Breast epithelium (tissue), 4 donors: ENCODE data around the gene PRKCSH. TPM values are rescaled to one million over a fixed set of nuclear protein-coding genes. Genes with fewer than 3 reads are reported as not detected.
A peak's percentile ranks its signal among the peaks of the same experiment; 100 is the strongest.

Source experiments
- DNase-seq, 2 donors: peaks; one replicate each; pipeline ENCODE4 v3.0.0-alpha.2; 2019; ENCODE audit warnings: low spot score in 2 of 2
- H3K27ac ChIP-seq, 2 donors: fragments of 200-600 bp; sonication (generic) in 1 of 2; one replicate each; pipeline ENCODE4 v1.5.1; 2016 to 2019; ENCODE audit warnings: mild to moderate bottlenecking in 1 of 2
- H3K27me3 ChIP-seq, 2 donors: fragments of 200-600 bp; sonication (generic) in 1 of 2; one replicate each; pipeline versions ENCODE4 v1.5.1 to v1.6.0; 2017 to 2019; ENCODE audit warnings: control low read depth in 1 of 2, mild to moderate bottlenecking in 1 of 2
- H3K36me3 ChIP-seq: fragments of 200-600 bp; one replicate; pipeline ENCODE4 v1.5.1; 2019
- H3K4me1 ChIP-seq, 2 donors: fragments of 200-600 bp; sonication (generic); one replicate each; pipeline ENCODE4 v1.5.1; 2016 to 2019; ENCODE audit warnings: control low read depth in 1 of 2
- H3K4me3 ChIP-seq, 3 donors: fragments of 200-600 bp; sonication (generic); 1 replicate in 2 of 3; 2 replicates in 1 of 3; pipeline ENCODE4 v1.5.1; 2016 to 2019; ENCODE audit warnings: mild to moderate bottlenecking in 3 of 3, moderate library complexity in 2 of 3
- H3K9me3 ChIP-seq, 2 donors: fragments of 200-600 bp; sonication (generic) in 1 of 2; one replicate each; pipeline ENCODE4 v1.5.1; 2016 to 2019; ENCODE audit warnings: control low read depth in 1 of 2
- CTCF ChIP-seq, 3 donors: fragments of 450-650 bp; IDR thresholded peaks; one replicate each; pipeline ENCODE4 v1.5.1; 2016 to 2017; ENCODE audit warnings: antibody characterized with exemption in 3 of 3, mild to moderate bottlenecking in 3 of 3, moderate library complexity in 3 of 3
- POLR2A ChIP-seq: fragments of 450-650 bp; IDR thresholded peaks from one replicate; pipeline ENCODE4 v1.6.1; 2016; ENCODE audit warnings: antibody characterized with exemption, mild to moderate bottlenecking, moderate library complexity
- POLR2AphosphoS5 ChIP-seq, 3 donors: sonication (generic); formaldehyde crosslinking; IDR thresholded peaks; one replicate each; pipeline ENCODE4 v1.6.1; 2017; ENCODE audit warnings: antibody characterized with exemption in 3 of 3
- intact Hi-C: fragments of 100-400 bp; cut with DNase I; formaldehyde crosslinking; loops from one replicate; pipeline ENCODE4 v1.15.1; 2023; ENCODE audit warnings: low total_unique reads
- total RNA-seq, 3 donors: library from RNA; depleted of rRNA; stranded (reverse); fragments of >200 nt; gene quantifications; one replicate each; pipeline ENCODE4 v1.1.0, GENCODE V29; 2016

PRKCSH gene
- total RNA-seq, 3 donors from 2014 or later: 69.5 to 95.9 (median 92.1) TPM

- Histone ChIP-seq H3K27ac (no peak overlapping the region), H3K4me3 (no peak overlapping the region), H3K36me3 (no peaks in the 10 kb centered on the region), H3K27me3 (peaks cover 18 to 42% of the 10 kb centered on the region in 2 donors), H3K4me1 (peaks cover 6 to 13% of the 10 kb centered on the region in 2 donors), H3K9me3 (no peaks in the 10 kb centered on the region)
- TF ChIP-seq POLR2A (no peak), POLR2AphosphoS5 (IDR thresholded peaks at IDR 0.05) (no peak), CTCF (IDR thresholded peaks at IDR 0.05) (no peak)
- intact Hi-C loops: no loop called here
- no peak for DNase-seq
Measured at GRCh38 chr19:11478167-11479089, 43.0 kb downstream of the PRKCSH start.

GRCh38 chr19:11479090-11479897 lies 43.9 kb downstream of the PRKCSH start:
- H3K27me3 ChIP-seq: peaks cover 22 to 51% of the 10 kb centered on the region in 2 donors

GRCh38 chr19:11479898-11480714 lies 44.7 kb downstream of the PRKCSH start:
- TF ChIP-seq POLR2AphosphoS5 (IDR thresholded peaks at IDR 0.05) (no peak), CTCF (IDR thresholded peaks at IDR 0.05) (no peak), POLR2A (no peak)
- Histone ChIP-seq H3K27ac (no peak overlapping the region), H3K4me3 (peak overlapping the region in 2 of 3 donors; percentile 18 to 45), H3K36me3 (no peaks in the 10 kb centered on the region), H3K9me3 (no peaks in the 10 kb centered on the region), H3K27me3 (peaks cover 22 to 53% of the 10 kb centered on the region in 2 donors), H3K4me1 (peaks cover 6 to 13% of the 10 kb centered on the region in 2 donors)
- DNase-seq: no peak
- intact Hi-C loops: loop anchor here (10.0 kb wide), 1 partner anchor 185 kb away; the partner anchor contains the start of gene TSPAN16

More at GRCh38 chr19:11479090-11479897, 43.9 kb downstream of the PRKCSH start:
- no peak overlapping the region for H3K27ac ChIP-seq
- peaks cover 6 to 13% of the 10 kb centered on the region in 2 donors for H3K4me1 ChIP-seq
- DNase-seq: no peak
- H3K4me3 ChIP-seq: peak overlapping the region in 2 of 3 donors; percentile 18 to 45
- no peaks in the 10 kb centered on the region for H3K36me3 ChIP-seq
- intact Hi-C loops: no loop called here
- H3K9me3 ChIP-seq: no peaks in the 10 kb centered on the region
- no peak for TF ChIP-seq POLR2A
- TF ChIP-seq POLR2AphosphoS5 (IDR thresholded peaks at IDR 0.05): no peak
- TF ChIP-seq CTCF (IDR thresholded peaks at IDR 0.05): no peak

DNA sequence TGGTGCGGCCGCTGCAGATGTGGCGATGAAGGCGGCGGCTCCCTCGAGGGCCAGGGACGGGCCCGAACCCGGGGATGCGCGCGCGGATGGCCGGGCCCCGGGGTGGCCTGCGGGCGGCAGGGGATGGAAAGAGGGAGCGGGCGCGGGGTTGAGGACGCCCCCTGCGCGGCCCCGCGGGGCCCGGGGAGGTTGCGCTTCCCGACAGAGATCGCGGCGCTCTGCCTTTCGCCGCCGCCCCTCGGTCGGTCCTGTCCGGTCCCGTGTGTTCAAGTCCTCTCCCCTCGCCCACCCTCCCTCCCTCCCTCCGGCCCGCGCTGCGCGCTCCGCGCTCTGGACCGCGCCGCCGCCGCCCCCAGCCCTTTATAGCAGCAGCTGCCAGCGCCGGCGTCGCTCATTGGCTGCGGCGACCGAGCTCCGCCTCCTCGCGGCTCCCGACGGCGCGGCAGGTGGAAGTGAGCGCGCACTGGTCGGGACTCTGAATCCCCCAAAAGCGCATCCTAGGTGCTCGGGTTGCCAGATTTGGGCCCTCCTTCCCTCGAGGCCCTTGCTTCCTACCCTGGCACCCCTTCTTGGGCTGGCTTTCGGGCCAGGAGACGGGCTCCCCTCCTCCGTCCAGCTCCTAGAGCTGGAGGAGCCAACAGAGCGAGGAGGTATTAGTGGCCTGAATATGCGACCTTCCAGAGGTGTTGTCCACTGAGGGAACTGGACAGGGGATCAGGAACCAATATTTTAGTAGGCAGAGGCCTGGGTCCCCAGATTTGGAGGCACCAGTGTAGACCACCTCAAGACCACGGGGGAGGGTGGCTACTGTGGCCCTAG lies 45.5 kb downstream of the PRKCSH start, which contains the start of gene ELAVL3:
TSS of gene ELAVL3 (minus strand) at position 332 of the 819 bp plus-strand sequence. CDS start 438 bp downstream, outside the sequence.
- Histone ChIP-seq H3K27ac (no peak within 1 kb of the TSS), H3K4me3 (peak within 1 kb of the TSS; percentile 21 to 60 (median 42)), H3K27me3 (peaks cover 22 to 53% of the 10 kb centered on the region in 2 donors), H3K4me1 (peaks cover 6 to 13% of the 10 kb centered on the region in 2 donors), H3K9me3 (no peaks in the 10 kb centered on the region), H3K36me3 (no peaks in the 10 kb centered on the region)
- no peak for TF ChIP-seq POLR2AphosphoS5 (IDR thresholded peaks at IDR 0.05)
- no peak for TF ChIP-seq POLR2A
- TF ChIP-seq CTCF (IDR thresholded peaks at IDR 0.05): no peak
- DNase-seq: no peak
- intact Hi-C loops: loop anchor here (10.0 kb wide), 1 partner anchor 186 kb away; the partner anchor contains the start of gene TSPAN16
